GM18858 (cell line): Measurements from ENCODE around the gene DNAI4.
"Not testable (repeated sequence)": the region's sequence is repeated elsewhere in the genome, so short reads cannot be mapped to it uniquely, and the experiment has no call there.

Experiments used
- ATAC-seq: cut with Tn5 transposase; IDR thresholded peaks from one replicate; pipeline ENCODE4 v1.9.1; 2021; ENCODE audit not compliant: unreplicated experiment

The DNAI4 gene

DNA sequence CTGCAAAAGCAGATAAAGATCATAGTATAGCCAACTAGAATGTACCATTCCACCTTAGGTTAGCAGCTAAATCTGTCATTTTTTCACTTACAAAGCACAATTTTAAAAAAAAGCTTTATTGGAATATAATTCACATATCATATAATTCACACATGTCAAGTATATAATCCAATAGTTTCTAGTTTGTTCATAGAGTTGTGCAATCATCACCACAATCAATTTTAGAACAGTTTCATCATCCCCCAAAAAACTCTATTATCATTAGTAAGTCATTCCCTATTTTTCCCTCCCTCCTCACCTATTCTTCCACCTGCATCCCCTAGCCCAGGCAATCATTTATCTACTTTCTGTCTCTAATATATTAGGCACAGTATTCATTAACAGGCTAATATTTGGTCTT lies 91.5 kb downstream of the DNAI4 start:
- no peak for ATAC-seq

DNA sequence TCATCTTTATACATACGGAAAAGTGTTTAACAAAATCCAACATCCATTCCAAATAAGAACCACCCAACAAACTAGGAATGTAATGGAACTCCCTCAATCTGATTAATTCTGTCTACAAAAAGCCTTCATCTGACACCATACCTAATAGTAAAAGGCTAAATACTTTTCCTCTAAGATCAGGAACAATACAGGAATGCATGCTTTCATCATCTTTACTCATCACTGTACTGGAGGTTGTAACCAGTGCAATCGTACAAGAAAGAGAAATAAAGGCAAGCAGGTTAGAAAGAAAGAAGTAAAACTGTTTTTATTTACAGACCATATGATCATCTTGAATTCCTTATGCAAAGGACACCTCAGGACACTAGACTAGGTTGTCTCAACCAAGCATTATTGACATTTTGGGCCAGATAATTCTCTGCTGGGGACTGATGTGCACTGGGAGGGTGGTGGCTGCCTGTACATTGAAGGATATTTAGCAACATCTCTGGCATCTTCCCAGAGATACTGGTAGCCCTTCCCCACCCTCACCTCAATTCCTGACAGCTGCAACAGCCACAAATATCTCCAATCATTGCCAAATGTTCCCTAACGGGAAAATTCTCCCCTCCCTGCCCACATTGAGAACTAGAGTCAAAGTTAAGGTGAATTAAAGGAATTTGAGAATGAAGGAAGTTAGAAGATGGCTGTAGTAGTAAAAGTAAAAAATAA lies 93.0 kb downstream of the DNAI4 start:
- ATAC-seq: no peak

DNA sequence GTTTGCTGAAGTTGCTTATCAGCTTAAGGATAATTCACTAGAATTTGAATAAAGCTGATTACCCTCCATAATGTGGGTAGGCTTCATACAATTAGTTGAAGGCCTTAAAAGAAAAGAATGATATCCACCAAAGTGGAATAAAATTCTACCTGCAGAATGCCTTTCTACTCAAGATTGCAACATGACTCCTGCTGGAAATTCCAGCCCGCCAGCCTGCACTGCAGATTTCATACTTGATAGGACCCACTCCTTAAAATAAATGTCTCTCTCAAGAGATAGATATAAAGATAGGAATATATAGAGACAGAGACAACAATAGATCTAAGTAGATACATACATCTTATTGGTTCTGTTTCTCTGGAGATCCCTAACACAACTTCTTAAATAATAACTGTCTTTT lies 99.9 kb downstream of the DNAI4 start:
- ATAC-seq: no peak

DNA sequence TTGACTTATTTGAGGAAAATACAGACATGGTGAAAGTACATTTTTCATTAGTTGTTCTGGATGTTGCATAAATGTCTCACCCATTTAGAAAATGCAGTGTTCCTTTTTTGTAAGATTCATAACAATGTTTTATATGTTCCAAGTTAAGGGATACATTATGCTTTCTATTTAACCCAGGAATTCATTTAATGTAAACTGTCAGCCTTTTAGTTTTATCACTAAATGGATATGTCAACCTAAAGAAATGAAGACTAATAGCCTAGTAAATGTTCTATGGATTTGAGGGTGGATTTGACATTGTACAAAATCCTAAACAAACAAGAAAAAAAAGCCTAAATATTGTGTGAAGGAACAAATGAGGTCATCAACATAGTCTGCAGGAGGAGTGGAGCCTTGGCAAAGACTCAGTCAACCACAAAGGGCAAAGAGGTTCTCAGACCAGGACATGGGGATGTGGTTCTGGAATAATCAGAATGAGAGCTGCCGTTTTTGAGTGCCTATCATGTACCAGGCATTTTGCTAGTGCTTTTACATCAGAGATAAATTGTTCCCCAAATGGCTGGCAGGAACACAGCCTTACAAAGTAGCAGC lies 114.8 kb downstream of the DNAI4 start:
- ATAC-seq: no peak

DNA sequence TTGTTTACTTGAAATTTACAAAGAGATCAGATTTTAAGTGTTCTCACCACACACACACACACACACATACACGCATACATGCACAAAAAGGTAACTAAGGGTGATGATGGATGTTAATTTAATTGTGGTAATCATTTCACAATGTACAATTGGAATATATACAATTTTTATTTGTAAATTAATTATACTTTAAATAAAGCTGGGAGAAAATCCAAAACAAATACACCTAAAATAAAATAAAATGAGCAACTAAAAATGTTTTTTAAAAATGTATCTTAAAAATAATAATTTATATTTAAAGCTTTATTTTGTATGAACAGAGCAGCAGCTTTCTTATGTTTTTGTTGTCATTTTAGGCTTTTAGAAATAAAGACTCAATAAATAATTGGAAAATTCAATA lies 115.4 kb downstream of the DNAI4 start:
- ATAC-seq: no peak

DNA sequence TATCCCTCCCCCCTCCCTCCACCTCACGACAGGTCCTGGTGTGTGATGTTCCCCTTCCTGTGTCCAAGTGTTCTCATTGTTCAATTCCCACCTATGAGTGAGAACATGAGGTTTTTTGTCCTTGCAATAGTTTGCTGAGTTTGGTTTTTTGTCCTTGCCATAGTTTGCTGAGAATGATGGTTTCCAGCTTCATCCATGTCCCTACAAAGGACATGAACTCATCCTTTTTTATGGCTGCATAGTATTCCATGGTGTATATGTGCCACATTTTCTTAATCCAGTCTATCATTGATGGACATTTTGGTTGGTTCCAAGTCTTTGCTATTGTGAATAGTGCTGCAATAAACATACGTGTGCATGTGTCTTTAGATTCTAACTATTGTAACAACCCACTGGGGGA lies 128.8 kb downstream of the DNAI4 start:
- not testable (repeated sequence) for ATAC-seq

DNA sequence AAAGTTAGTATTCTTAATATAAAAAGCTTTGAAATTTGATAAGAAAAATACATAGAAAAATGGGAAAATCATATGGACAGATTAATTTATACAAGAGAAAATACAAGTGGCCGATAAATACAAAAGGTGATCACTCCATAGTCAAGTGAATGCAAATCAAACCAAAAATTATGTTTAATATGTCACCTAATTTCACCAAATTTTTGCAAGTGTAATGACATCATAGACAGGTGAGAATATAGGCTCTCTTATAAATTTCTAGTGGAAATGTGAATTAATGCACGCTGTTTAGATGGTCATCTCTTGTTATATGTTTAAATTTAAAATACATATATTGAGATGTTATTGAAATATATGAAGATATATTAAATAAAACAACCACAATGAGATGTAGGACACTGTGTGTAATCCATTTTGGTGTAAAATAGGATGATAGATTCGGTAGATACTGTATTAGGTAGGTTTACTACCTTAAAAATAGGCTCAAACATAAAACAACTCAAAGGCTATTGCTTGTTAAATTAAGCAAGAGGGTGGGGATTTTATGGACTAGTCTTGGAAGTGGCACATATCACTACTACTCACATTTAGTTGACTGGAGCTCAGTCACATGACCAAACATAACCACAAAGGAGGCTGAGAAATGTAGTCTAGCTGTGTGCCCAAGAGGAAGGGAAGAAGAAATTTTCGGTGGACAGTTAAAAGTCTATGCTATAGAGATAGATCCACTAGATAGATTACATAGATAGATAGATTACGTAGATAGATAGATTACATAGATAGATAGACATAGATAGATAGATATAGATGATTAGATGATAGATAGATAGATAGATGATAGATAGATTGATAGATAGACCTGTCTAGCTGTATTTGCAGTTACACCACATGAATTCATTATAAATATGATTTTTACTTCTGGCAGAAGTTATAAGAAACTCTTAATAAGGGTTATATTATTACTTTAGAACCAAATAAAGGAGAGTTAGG lies 132.7 kb downstream of the DNAI4 start:
- ATAC-seq: no peak

DNA sequence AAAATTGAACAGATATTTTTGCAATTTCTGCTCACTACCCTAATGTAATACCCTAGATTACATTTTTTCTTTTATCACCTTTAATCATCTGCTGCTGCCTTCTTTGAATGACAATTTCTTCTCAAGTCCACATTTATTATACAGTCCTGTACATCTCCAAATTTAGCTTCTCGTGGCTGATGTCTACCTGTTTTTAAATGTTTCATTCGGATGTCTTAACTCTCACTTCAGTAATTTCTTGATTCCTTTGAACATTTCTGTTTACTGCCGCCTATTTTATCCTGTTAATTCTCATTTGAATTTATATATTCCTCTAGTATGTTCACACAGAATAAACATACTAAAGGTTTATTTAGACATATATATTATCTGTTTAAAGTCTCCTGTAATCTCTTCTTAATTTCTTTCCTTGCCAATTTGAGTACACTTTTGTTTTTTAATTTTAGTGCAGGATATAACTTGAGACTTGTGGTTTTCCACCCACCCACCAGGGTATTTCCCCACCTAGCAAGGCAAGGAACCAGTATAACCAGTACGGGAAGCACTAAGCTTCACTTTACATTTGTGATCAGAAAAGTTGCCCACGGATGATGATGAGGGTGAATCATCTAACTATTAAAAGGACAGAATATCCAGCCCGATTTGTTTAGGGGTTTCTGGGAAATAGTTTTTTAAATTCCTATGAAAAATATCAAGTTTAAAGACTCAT lies 136.3 kb downstream of the DNAI4 start:
- ATAC-seq: peak; percentile 91

DNA sequence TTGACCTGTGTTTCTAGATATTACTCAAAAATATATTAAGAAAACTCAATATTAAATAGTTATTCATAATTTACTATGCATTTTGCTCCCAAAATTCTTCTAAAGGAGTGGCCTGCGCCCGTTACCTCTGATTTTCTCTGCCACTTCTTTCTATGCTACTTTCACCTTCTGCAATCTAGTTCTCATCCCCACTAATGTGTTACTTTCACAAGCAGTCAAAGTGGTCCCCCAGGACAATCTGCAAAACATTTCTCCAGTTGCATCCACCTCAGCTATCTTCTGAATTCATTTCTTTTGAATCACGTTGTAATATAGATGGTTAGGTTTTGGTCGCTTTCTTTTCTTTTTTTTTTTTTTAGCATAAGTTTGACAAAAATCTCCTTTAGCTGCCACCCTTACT lies 137.0 kb downstream of the DNAI4 start:
- no peak for ATAC-seq

DNA sequence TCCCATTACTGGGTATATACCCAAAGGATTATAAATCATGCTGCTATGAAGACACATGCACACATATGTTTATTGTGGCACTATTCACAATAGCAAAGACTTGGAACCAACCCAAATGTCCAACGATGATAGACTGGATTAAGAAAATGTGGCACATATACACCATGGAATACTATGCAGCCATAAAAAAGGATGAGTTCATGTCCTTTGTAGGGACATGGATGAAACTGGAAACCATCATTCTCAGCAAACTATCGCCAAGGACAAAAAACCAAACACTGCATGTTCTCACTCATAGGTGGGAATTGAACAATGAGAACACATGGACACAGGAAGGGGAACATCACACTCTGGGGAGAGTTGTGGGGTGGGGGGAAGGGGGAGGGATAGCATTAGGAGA lies 138.9 kb downstream of the DNAI4 start:
- ATAC-seq: not testable (repeated sequence)

DNA sequence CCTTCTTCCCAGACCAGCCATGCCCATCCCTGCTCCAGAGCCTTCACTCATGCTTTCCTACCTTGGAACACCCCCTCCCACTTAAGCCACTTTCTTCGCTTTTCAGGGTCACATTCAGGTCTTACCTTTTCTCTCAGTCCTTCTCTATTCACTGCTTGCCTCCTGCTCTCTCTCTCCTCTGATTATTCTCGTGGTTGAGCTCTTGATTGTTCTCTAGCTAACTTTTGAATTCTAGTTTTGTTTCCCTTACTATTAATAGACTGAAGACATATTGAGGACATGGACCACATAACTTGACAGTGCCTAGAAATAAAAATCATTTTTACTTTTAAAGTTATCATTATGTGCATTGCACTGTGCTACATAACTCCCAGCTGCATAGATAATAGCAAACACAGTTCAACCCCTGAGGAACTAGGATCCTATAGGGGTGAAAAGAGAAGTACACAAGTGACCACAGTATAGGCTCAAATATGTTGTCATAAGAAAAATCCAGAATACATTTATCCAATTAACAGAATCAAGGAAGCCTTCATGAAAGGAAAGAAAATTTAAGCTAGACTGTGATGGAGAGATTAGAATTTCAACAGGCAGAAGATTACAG lies 145.1 kb downstream of the DNAI4 start:
- ATAC-seq: no peak

DNA sequence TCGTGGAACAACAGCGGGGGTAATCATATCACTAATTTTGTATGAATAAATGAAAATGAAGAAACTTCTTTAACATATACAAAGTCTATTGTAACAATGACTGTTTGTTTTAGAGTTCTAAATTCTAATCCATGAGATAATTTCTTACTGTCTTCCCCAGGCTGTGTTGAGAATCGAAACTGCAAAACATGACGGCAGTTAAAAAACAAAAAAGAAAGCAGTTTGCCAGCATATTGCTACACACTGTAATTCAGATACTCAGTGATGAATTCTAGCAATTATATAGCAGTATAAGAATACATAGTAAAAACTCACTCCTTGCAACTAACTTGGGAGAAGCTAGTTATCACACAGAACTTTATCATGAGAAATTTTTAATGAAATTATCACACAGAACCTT lies 145.7 kb downstream of the DNAI4 start:
- no peak for ATAC-seq

DNA sequence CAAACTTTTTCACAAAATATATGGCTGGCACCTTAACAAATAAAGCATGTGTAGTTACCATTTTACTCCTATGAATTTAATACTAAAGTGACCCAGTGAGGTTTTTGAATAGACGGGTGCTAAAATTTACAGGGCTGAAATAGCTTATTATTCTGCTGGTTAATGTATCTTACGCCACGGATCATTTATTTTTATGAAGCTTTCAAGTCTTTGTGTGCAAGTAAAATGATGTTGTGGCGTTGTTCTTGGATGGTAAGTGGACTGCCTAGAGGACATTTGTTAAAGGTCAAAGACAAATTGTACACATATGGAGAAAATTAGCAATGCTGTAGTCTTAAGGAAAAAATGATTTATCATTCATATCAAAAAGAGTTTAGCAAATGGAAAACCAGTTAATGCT lies 146.4 kb downstream of the DNAI4 start:
- no peak for ATAC-seq

DNA sequence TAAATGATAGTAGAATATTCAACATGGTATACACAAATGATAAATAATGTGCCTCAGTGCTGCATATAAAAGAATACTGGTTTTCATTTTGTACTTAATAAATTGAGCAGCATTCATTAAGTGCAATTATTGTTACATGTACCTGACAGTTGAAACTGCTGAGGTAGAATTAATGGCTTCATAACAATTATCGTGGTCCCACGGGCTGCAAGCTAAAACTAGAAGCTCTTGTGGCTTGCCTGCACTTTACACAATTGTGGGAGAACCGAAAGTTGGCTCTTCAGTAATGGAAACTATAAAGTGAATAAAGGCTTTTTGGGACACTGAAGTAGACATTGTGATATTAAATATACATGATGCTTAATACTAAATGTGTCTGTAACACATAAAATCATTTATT lies 146.8 kb downstream of the DNAI4 start:
- ATAC-seq: no peak

DNA sequence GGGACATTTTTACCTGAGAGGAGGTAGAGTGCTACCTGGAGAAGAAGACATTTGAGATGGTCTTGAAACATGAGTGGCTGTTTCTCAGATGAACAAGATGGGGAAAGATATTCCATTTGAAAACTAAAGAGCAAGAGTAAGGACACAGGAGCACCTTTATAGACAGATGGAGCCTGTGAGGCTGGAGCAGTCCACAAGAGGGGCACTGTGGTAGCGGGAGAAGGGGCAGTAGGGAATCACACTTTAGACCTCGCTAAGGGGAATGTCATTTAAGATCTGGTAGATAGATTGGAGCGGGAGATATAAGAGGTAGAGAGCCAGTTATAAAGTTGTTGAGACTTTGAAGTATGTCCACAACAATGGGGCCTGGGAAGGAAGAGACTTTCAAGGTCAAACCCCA lies 149.0 kb downstream of the DNAI4 start:
- ATAC-seq: no peak

DNA sequence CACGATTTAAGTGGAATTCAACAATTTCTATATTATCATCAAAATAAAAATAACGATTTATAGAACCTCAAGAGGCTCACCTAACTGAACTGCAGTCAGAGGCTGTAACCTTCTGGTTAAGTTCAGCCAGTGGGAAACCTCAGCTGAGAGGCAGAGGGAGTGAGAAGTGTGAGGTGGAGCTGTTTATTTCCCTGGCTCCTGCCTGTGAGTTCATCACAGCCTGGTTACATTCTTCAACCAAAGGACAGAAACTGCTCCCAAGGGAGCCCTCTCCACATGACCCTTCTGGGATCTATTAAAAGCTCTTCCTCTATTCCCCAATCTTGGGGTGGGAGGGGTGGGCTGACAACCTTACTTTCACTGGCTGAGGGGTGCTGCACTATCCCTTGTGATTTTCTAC lies 150.2 kb downstream of the DNAI4 start:
- no peak for ATAC-seq

DNA sequence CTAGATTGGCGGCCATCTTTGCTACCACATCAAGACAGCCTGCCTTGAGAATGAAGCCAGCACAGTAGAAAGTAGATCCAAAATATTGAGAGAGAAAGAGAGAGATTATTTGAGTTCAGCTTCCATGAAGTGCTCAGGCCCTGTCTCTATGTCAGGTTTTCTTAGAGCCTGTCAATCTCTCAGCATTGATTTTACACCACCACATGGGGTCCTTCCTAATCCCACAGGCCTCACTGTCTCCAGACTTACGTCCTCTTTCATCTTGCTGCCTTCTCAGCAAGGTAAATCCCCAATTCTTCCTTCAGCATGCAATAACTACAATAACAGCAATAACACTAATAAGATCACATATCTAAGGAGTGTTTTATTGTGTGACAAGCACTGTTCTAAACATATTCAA lies 151.4 kb downstream of the DNAI4 start:
- ATAC-seq: no peak

DNA sequence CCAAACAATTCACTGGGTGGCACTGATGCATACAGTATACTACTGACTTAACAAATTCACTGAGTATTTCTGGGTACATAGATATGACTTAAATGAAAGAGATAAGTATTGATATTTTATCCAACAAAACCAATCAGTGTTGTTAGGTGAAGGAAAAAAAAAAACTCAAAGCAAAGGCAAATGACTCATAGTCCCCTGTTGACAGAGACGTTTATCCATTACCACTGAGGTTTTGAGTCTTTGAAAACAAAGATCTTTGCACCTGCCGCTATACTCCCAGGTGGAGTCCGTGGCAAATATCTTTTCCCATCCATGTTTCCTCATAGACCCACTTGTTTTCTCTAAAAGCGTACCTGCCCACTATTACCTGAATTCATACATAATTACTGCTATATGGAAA lies 154.0 kb downstream of the DNAI4 start:
- no peak for ATAC-seq

DNA sequence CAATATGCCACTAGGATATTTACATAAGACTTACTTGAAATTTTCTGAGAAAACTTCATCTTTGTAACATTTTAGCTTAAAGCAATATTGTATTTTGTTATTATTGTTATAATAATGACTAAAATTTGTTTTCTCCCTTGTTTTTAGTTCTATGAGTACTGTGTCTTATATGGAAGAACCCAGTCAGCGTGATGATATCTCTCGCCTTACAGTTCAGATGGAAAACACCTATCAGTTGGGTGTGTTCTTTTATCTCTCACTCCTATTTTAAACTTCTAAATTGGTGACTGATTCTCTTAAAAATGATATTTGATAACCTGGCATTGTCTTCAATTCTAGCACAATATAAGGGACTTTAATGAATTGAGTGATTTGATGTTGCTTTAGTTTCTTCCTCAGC lies 154.4 kb downstream of the DNAI4 start:
- no peak for ATAC-seq

DNA sequence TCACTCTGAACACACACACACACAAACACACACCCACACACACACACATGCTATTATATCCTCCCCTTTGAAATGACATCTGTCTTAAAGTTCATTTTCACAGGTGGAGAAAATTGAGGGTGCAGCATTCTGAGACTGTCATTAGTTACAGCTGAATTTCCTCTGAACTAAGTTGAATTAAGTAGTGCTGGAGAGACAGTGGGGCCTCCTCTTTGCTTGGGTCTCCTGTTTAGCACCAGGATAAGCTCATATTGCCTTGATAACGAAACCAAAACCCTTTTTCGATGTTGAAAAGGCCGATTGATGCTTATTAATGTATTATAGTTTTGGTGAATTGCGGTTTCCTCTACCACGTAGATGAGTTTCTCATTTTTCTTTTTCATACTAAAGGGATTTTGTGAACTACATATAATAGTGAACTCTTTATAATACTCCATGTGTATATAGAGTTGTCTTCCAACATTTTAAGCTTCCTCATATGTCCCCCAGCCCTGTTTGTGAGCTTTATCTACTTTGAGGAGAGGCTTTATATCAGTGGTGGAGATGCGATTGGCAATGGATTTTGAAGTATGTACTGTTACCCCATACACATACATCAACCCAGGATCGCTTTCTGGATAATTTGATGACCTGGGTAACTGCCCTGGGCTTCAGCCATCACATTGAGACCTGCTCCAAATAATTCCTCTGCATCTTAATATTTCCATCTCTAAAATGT lies 155.0 kb downstream of the DNAI4 start:
- no peak for ATAC-seq
